ENCODE measurements around the gene GAB2.

DNA sequence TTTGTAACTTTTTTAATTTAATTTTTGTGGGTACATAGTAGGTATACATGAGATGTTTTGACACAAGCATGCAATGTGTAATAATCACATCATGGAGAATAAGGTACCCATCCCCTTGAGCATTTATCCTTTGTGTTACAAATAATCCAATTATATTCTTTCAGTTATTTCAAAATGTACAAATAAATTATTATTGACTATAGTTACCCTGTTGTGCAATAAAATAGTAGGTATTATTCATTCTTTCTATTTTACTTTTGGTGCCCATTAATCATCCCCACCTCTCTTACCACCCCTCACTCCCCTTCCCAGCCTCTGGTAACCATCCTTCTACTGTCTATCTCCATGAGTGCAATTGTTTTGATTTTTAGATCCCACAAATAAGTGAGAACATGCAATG is 83.5 kb downstream of the GAB2 start:
- TF ChIP-seq FOXP2 (optimal IDR thresholded peaks at IDR 0.05; ENCODE audit: borderline replicate concordance, extremely low read depth, extremely low read length, insufficient read depth): no peak
- TF ChIP-seq, protein P1, sequence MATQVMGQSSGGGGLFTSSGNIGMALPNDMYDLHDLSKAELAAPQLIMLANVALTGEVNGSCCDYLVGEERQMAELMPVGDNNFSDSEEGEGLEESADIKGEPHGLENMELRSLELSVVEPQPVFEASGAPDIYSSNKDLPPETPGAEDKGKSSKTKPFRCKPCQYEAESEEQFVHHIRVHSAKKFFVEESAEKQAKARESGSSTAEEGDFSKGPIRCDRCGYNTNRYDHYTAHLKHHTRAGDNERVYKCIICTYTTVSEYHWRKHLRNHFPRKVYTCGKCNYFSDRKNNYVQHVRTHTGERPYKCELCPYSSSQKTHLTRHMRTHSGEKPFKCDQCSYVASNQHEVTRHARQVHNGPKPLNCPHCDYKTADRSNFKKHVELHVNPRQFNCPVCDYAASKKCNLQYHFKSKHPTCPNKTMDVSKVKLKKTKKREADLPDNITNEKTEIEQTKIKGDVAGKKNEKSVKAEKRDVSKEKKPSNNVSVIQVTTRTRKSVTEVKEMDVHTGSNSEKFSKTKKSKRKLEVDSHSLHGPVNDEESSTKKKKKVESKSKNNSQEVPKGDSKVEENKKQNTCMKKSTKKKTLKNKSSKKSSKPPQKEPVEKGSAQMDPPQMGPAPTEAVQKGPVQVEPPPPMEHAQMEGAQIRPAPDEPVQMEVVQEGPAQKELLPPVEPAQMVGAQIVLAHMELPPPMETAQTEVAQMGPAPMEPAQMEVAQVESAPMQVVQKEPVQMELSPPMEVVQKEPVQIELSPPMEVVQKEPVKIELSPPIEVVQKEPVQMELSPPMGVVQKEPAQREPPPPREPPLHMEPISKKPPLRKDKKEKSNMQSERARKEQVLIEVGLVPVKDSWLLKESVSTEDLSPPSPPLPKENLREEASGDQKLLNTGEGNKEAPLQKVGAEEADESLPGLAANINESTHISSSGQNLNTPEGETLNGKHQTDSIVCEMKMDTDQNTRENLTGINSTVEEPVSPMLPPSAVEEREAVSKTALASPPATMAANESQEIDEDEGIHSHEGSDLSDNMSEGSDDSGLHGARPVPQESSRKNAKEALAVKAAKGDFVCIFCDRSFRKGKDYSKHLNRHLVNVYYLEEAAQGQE (IDR thresholded peaks at IDR 0.05; ENCODE audit: insufficient read depth in 1 of 2, low read depth in 2 of 2, low read length in 2 of 2): no peak
